HG02943 (cell line): ENCODE data around the gene BPTF.
"Not testable (repeated sequence)": the region's sequence is repeated elsewhere in the genome, so short reads cannot be mapped to it uniquely, and the experiment has no call there.

Experiments
- ATAC-seq: cut with Tn5 transposase; IDR thresholded peaks from one replicate; pipeline ENCODE4 v1.9.1; 2021; ENCODE audit warnings: mild to moderate bottlenecking, low read depth, moderate library complexity; ENCODE audit not compliant: unreplicated experiment

BPTF gene

GRCh38 chr17:67831268-67831667, 6.0 kb downstream of the BPTF start:
- no peak for ATAC-seq

GRCh38 chr17:67833134-67833533, 7.8 kb downstream of the BPTF start:
- ATAC-seq: no peak

- ATAC-seq: no peak
Observed at GRCh38 chr17:67833946-67834631, 8.8 kb downstream of the BPTF start.

- no peak for ATAC-seq
Observed at GRCh38 chr17:67834634-67835033, 9.3 kb downstream of the BPTF start.

DNA sequence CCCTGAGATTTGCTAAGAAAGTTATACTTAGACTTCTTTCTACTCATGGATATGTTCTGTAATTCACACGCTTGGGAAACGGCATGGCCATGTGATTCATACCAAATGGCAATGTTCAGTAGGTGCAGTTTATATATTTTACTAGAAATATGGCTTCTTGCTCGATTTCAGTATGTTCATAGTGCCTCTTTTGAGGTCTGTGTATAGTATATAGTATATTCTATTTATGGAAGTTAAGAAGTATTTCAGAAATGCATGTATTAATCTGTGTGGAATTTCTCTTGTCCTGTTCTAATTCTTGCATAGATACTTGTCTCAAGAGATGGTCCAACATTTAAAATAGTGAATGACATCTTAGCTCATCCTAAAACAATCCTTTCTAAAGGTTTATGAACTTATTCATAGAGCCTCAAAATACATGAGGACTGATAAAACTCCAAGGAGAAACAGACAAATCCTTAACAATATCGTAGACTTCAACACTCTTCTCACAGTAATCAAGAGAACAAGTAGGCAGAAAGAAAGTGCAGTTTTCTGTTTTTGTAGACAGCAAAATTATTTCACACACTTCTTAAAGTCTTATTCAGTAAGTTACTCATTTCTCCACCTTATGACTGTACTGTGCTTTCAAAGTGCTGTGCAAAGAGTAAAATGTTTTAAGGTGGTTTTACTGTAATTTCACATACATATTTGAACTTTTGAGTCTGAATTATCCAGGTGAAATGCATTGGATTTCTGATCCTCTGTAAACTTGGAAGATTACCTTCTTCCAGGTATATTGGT, 11.1 kb downstream of the BPTF start:
- no peak for ATAC-seq

GRCh38 chr17:67837965-67838364, 12.7 kb downstream of the BPTF start:
- no peak for ATAC-seq

DNA sequence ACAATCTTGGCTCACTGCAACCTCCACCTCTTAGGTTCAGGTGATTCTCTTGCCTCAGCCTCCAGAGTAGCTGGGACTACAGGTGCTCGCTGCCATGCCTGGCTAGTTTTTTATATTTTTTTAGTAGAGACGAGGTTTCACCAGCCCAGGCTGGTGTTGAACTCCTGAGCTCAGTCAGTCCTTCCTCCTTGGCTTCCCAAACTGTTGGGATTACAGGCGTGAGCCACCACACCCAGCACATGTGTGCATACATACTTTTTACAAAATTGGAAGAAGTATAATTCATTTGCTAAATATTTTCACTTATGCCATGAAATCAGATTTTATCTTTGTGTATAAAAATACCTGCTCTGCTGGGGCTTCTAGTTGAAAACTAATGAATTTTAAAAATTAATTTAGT, 13.2 kb downstream of the BPTF start:
- ATAC-seq: no peak

- ATAC-seq: no peak
Observed at GRCh38 chr17:67841992-67842391, 16.7 kb downstream of the BPTF start.

- no peak for ATAC-seq
Observed at GRCh38 chr17:67842648-67843047, 17.3 kb downstream of the BPTF start.

DNA sequence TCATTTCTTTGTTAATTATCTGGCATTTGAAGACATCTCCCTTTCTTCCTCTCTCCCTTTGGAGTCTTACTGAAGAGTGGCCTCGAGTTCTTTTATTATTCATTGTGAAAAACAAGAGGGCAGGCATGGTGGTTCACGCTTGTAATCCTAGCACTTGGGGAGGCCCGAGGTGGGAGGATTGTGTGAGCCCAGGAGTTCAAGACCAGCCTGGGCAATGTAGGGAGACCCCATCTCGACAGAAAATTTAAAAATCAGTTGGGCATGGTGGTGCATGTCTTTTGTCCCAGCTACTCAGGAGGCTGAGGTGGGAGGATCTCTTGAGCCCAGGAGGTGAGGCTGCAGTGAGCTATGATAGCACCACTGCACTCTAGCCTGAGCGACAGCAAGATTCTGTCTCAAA, 20.1 kb downstream of the BPTF start:
- ATAC-seq: no peak

DNA sequence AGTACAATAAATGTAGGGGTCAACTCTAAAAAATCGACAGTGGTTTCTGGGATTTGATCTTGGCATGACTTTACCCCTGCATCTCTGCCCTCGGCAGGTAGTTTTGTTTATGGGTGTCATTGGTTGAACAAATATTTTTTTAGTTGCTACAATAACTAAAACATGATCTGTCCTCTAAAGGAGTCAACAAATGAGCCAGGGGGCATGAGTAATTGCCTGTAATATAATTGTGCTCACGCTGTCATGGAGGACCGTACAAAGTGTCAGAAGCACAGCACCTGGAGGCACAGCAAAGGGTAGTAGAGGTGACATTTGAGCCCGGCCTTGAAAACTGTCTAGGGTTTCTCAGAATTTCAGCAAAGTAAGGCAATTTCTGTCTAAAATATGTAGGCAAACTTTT, 22.9 kb downstream of the BPTF start:
- ATAC-seq: not testable (repeated sequence)

DNA sequence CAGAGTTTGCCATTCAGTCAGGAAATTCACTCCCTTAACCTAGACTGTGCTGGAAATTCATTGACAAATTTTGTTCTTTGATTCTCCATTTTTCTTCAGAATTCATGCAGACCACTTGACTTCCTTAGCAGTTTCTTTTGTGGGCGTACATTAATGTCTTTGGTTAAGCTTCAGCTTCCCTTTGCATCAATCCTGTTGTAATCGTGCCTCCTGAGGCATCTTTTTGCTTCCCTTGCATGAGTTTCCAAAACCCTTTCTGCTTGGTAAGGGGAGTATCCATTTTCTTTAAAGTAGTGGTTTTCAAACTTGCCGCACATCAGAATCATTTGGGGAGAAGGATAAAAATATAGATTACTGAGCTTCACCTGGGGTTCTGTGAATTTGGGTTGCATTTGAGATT, 23.5 kb downstream of the BPTF start:
- not testable (repeated sequence) for ATAC-seq

DNA sequence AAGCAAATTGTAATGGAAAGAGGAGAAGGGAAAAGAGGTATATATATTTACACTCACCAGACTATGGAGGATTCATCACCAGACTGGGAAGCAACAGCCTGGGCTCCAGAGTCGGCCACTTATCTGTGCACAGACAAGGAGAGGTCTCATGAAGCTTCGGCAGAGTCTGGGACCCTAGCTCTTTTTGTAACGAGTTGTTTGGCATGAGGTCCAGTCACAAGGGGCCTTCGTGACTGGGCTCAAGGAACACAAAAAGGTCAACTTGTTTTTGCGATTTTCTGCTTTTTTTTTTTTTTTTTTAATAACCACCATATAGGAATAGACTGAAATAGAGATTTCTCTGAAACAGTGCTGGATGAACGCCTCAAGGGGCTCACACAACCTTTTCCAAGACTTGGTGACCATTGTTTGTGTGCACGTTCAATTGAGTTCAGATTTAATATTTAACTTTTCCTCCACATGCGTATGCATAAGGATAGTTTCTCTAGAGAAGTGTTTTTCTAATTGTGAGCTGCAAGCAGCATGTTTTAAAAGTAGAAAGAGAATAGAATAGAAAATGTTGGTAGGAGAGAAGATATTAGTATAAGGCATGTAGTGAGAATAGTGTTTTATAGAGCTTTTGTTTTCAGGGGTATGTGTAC, 25.8 kb downstream of the BPTF start:
- ATAC-seq: no peak

DNA sequence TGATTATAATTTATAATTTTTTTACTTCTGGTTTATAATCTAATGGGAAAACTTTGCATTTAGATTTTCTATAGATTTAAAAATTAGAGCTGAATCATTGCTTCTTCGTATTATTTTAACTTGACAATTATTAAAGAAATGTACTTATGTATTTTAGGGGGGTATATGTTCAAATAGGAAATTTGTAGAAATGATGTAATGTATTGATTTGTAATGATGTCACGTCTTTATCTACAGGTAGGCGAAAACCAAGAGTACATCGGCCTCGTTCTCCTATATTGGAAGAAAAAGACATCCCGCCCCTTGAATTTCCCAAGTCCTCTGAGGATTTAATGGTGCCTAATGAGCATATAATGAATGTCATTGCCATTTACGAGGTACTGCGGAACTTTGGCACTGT, 28.4 kb downstream of the BPTF start:
- no peak for ATAC-seq

- ATAC-seq: no peak
Observed at GRCh38 chr17:67854378-67854777, 29.1 kb downstream of the BPTF start.

- ATAC-seq: no peak
Observed at GRCh38 chr17:67855504-67856324, 30.4 kb downstream of the BPTF start.

- not testable (repeated sequence) for ATAC-seq
Observed at GRCh38 chr17:67856402-67856801, 31.1 kb downstream of the BPTF start.

GRCh38 chr17:67862614-67863217, 37.4 kb downstream of the BPTF start:
- no peak for ATAC-seq

DNA sequence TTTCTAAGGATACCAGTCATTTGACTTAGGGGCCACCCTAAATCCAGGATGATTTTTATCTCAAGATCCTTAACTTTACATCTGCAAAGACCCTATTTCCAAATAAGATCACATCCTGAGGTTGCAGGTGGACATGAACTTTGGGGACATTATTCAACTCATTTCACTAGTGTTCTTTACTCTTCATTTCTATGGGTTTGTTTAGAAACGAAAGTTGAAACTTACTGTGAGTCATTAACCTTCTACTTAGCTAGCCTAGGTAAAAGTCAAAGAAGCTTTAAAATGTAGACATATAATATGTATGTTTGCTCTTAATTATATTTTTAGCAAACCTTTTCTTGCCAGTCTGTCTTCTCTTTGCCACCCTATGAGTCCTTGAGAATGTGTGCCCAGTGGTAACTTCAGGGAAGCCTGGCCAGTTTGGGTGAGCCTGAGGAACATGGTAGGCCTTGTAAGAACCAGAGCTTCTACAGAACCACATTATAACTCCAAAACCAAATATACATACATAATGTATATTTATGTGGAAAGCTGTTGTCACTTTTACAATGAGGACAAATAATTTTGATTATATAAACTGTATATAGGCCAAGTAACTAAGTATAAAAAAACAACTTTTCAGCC, 38.4 kb downstream of the BPTF start:
- ATAC-seq: no peak

DNA sequence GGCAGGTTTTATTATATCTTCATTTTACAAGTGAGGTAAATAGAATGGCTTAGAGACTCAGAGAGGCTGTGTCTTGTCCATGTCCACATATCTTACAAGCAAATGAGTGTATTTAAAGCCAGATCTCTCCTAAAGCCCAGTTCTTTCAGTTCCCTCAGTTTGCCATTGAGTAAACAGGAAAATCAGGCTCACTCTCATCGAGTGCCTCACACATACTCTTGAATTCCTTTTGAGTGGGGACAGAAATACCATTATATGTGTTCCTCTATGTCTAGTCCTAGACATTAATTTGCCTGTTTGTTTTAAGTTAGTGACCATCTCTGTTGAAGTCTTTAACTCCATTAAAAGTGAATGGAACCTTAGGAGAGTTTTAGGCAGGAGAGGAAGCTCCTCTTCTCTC, 40.1 kb downstream of the BPTF start:
- ATAC-seq: no peak
